RWPE1 (cell line): Measurements from ENCODE around the gene FUT2.

Experiments used
- CTCF ChIA-PET: fragments of 350-600 bp; sonication (Branson Sonifier 250); formaldehyde crosslinking; extraction: SDS; loops from one replicate; lab custom pipeline; 2021; lab: Yijun Ruan, JAX
- POLR2A ChIA-PET: fragments of 400-600 bp; formaldehyde crosslinking; extraction: SDS; loops from one replicate; lab custom pipeline; 2020; ENCODE audit warnings: antibody characterized with exemption; ENCODE audit not compliant: low non-redundant PET; lab: Yijun Ruan, JAX
- DNase-seq: peaks from one replicate; pipeline ENCODE4 v3.0.0; 2012; ENCODE audit warnings: low spot score
- H3K27ac ChIP-seq: fragments of 450-650 bp; 2 replicates; pipeline ENCODE4 v1.5.1; 2017
- TF ChIP-seq, protein P1 (sequence below): fragments of 450-650 bp; conservative IDR thresholded peaks from 2 replicates; pipeline ENCODE4 v1.5.1; 2017; ENCODE audit warnings: low read depth, mild to moderate bottlenecking

FUT2 gene

DNA sequence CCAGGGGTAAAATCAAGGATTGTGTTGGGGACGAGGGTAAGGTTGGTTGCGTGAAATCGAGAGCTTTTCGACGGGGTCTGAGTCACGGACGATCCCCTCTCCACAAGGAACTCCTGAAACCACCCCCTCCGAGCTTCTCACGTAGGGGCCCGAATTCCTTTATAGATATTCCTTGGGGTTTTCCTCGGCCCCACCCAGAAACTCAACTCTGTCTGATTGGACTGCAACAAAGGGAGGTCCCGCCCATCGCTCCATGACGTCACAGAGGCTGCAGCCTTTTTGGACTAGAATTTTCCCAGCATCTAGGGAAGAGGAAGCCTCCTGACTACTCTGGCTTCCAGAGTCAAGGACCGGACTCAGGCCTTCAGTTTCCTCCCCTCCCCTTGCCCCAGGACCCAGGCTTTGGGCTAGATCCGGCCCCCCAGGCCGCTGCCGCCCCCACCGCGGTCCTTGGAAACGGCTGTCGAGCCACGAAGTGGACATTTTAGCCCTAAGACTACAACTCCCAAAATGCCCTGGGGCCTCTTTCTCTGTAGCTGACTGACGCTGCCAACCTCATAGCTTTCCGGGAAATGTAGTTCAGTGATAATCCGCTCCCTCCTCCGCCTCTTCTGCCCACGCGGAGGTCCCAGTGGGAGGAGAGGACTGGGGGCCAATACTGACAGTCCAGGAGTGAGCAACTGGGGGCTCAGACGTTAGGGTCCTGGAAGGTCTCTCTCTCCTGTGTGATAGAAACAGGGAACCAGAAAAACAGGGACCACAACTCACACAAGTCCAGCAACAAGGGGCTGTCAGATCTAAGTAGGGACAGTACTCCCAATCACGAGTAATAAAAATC is 51.2 kb downstream of the FUT2 start, which contains the start of gene IZUMO1:
Gene IZUMO1, minus strand, starts transcription at position 172 of the 838 bp plus-strand sequence. CDS start 1,050 bp downstream, outside the sequence.
- H3K27ac ChIP-seq: peak within 1 kb of the TSS; percentile 43
- TF ChIP-seq, protein P1, sequence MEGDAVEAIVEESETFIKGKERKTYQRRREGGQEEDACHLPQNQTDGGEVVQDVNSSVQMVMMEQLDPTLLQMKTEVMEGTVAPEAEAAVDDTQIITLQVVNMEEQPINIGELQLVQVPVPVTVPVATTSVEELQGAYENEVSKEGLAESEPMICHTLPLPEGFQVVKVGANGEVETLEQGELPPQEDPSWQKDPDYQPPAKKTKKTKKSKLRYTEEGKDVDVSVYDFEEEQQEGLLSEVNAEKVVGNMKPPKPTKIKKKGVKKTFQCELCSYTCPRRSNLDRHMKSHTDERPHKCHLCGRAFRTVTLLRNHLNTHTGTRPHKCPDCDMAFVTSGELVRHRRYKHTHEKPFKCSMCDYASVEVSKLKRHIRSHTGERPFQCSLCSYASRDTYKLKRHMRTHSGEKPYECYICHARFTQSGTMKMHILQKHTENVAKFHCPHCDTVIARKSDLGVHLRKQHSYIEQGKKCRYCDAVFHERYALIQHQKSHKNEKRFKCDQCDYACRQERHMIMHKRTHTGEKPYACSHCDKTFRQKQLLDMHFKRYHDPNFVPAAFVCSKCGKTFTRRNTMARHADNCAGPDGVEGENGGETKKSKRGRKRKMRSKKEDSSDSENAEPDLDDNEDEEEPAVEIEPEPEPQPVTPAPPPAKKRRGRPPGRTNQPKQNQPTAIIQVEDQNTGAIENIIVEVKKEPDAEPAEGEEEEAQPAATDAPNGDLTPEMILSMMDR: no peak
- CTCF ChIA-PET: interaction anchor here (0.6 kb wide), 1 partner anchor 43 kb away, joined by 4 read pairs; no protein-coding TSS in a partner anchor
- POLR2A ChIA-PET: interaction anchor here (0.7 kb wide), 1 partner anchor 125 kb away, joined by 3 read pairs; no protein-coding TSS in a partner anchor
- DNase-seq: no peak

DNA sequence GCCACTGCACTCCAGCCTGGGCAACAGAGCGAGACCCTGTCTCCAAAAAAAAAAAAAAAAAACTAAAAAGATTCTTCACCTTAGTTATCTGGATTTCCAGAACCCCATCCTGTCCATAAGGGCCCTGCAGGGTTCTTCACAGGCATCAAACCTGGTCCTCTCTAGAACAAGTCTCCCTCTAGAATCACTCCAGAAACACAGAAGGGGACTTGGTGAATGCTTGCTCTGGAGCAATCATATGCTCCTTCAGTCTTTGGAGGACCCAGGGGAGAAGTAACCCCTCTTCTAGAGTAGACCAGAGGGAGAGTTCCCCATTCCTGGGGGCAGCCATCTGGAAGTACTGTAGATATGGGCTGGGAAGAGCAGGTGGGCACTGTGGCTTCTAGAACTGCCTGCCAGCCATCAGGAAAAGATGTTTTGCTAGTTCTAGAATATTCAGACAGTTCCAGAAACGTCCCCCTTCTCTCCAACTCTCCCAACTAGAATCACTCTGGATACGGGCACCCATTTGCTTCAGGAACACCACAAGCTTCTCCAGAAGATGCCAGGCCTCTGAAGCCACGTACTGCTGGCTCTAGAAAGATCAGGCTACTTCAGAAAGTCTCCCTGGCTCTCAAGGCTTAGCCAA is 53.9 kb downstream of the FUT2 start:
- POLR2A ChIA-PET: no interaction called here
- TF ChIP-seq, protein P1: no peak
- H3K27ac ChIP-seq: peak overlapping the region; percentile 82; the same call in 1 of the 2 replicates
- no peak for DNase-seq
- CTCF ChIA-PET: no interaction called here

DNA sequence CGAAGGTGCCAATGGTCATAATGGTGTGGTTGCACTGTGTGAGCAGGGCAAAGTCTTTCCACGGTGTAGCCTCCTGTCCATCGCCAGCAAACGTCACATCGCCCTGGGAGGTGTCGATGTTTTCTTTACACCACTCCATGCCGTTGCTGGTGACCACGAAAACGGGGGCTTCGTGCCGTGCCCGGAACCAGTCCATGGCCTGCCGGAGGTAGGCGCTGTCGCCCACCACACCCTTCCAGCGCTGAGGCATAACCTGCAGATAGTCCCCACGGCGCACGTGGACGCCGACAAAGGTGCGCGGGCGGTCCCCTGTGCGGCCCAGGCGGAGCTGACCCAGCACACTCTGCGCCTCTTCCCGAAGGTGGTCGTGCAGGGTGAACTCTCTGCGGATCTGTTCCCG is 54.6 kb downstream of the FUT2 start:
- peak overlapping the region; percentile 82; the same call in 1 of the 2 replicates for H3K27ac ChIP-seq
- DNase-seq: no peak
- CTCF ChIA-PET: interaction anchor here (0.5 kb wide), 1 partner anchor 475 kb away, joined by 3 read pairs; no protein-coding TSS in a partner anchor
- TF ChIP-seq, protein P1: no peak
- POLR2A ChIA-PET: no interaction called here

DNA sequence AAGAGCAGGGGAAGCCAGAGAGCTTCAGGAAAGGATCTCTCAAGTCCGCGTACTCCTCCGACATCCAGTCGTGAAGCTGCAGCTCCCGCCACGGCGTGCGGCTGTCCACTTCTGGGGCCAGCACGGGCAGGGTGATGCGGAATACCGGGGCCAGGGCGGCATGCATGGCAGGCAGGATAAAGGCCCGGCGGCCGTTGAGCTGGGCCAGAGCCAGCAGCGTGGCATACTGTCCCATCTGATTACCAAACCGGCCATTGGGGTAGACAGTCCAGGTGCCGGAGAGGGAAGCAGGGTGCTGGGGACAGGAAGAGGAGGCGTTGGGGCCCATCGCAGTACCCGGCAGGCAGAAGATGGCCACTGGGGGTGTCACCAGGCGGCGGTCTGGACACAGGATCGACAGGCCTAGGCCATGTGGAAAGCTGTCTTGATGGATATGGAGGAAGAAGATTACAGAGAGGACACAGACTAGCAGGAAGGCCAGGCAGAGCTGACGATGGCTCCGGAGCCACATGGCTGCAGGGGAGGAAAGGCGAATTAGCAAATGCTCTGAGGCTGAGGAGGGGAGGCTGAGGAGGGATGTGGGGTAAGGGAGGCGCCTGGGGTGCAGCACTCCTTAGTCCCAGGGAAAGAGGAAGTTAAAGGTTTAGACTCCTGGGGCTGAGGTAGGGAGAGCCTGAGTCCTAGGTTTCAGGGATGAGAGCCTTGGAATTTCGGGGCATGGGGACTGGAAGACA is 55.2 kb downstream of the FUT2 start:
- TF ChIP-seq, protein P1: no peak
- ChIA-PET POLR2A (interaction anchor here (0.6 kb wide), 1 partner anchor 25 kb away, joined by 5 read pairs; no protein-coding TSS in a partner anchor), CTCF (interaction anchor here (0.5 kb wide), 1 partner anchor 474 kb away, joined by 3 read pairs; no protein-coding TSS in a partner anchor)
- H3K27ac ChIP-seq: peak overlapping the region; percentile 82
- DNase-seq: no peak

DNA sequence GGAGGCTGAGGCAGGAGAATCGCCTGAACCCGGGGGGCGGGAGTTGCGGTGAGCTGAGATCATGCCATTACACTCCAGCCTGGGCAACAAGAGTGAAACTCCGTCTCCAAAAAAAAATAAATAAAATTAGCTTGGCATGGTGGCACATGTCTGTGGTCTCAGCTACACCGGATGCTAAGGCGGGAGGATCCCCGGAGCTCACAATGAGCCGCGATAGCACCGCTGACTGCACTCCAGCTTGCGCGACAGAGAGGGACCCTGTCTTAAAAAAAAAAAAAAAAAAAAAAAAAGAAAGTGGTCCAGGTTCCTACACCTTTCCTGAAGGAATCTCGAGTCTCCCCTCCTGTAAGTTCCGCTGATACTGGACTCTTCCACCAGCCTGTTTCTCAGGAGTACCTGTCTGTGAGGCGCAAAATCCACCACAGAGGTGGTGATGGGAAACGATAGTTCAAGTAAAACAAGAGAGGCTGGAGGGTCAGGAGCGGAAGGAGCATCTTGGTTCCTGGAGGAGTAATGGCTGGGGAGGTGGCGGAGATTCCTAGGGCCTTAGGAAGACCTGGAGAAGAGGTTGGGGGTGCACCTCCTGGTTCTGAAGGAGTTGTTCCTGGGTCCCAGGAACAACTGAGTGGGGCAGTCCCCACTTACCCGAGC is 56.2 kb downstream of the FUT2 start:
- ChIA-PET CTCF (no interaction called here), POLR2A (interaction anchor here (0.6 to 0.7 kb wide), 2 partner anchors 8 to 121 kb away, joined by 3 read pairs; no protein-coding TSS in a partner anchor)
- TF ChIP-seq, protein P1: no peak
- no peak for DNase-seq
- peak overlapping the region; percentile 82 for H3K27ac ChIP-seq
